Fibroblast of pulmonary artery (primary cell): ENCODE data around the gene TTC29.

Experiments used
- DNase-seq: peaks from one replicate; pipeline ENCODE4 v3.0.0-alpha.2; 2010; ENCODE audit warnings: low read depth
- H3K4me3 ChIP-seq: replicated peaks from 2 replicates; pipeline ENCODE4 v1.5.1; 2011; ENCODE audit warnings: low read depth, mild to moderate bottlenecking, control low read depth, low read length, moderate library complexity
- TF ChIP-seq, protein P1 (sequence below): IDR thresholded peaks from 2 replicates; pipeline ENCODE4 v1.5.1; 2011; ENCODE audit warnings: mild to moderate bottlenecking, control low read depth, low read length, inconsistent platforms; ENCODE audit errors: missing control alignments

Gene TTC29

GRCh38 chr4:146814750-146815149 is 130.9 kb downstream of the TTC29 start:
- TF ChIP-seq, protein P1, sequence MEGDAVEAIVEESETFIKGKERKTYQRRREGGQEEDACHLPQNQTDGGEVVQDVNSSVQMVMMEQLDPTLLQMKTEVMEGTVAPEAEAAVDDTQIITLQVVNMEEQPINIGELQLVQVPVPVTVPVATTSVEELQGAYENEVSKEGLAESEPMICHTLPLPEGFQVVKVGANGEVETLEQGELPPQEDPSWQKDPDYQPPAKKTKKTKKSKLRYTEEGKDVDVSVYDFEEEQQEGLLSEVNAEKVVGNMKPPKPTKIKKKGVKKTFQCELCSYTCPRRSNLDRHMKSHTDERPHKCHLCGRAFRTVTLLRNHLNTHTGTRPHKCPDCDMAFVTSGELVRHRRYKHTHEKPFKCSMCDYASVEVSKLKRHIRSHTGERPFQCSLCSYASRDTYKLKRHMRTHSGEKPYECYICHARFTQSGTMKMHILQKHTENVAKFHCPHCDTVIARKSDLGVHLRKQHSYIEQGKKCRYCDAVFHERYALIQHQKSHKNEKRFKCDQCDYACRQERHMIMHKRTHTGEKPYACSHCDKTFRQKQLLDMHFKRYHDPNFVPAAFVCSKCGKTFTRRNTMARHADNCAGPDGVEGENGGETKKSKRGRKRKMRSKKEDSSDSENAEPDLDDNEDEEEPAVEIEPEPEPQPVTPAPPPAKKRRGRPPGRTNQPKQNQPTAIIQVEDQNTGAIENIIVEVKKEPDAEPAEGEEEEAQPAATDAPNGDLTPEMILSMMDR, result no peak
- H3K4me3 ChIP-seq, result no peak overlapping the region
- no peak for DNase-seq

DNA sequence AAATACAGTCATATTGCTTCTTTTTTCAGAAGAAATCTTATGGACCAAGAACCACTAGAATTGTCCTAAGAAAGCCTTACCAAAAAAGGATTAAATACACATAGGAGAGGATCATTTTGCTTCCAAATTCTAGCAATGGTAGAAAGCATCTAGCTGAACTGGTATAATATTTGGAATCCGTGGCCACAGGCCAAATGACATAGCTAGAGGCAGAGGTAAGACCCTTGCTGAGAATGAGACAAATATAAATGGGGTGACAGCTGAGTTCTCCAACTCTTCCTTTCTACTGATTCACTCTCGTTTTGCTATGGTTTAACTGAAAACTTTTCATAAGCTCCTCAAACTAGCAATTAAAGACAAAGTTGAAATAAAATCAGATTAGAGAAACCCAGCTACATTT is 150.0 kb downstream of the TTC29 start:
- H3K4me3 ChIP-seq, result no peak overlapping the region
- TF ChIP-seq, protein P1, result no peak
- DNase-seq, result no peak

GRCh38 chr4:146793727-146794126 is 151.9 kb downstream of the TTC29 start:
- H3K4me3 ChIP-seq, result no peak overlapping the region
- TF ChIP-seq, protein P1, result no peak
- no peak for DNase-seq

DNA sequence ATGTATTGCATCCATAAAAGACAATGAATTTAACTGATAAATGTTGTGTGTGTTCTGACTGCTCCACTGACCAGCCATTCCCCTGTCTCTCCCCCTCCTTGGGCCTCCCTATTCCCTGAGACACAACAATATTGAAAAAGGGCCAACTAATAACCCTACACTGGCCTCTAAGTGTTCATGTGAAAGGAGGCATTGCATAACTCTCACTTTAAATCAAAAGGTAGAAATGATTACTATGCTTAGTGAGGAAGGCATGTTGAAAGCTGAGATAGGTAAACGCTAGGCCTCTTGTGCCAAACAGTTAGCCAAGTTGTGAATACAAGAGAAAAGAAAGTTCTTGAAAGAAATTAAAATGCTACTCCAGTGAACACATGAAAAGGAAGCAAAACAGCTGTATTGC is 154.2 kb downstream of the TTC29 start:
- TF ChIP-seq, protein P1, result no peak
- H3K4me3 ChIP-seq, result no peak overlapping the region
- no peak for DNase-seq

- no peak for DNase-seq
- TF ChIP-seq, protein P1, result no peak
- no peak overlapping the region for H3K4me3 ChIP-seq
Observed at GRCh38 chr4:146790515-146790914, 155.1 kb downstream of the TTC29 start.

- DNase-seq, result no peak
- TF ChIP-seq, protein P1, result no peak
- H3K4me3 ChIP-seq, result no peak overlapping the region
Observed at GRCh38 chr4:146787731-146788130, 157.9 kb downstream of the TTC29 start.

DNA sequence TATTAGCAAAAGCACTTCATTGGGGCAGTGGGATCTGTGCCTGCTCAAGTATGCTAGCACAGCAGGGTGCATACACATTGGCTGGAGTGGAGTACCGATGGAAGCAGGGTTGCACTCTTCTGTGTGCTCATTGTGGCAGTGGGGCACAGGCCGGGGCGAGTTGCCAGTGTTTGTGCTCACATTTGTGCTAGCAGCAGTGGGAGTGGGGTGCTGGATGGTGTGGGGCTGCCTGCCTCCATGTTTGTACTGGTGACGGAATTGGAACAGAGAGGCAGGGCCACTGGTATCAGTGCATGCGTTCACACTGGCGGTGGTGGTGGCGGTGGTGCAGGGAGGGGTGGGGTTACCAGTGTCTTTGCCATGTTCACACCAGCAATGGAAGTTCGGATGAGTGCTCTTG is 169.0 kb downstream of the TTC29 start:
- TF ChIP-seq, protein P1, result no peak
- no peak for DNase-seq
- H3K4me3 ChIP-seq, result no peak overlapping the region
